Naive B cell (primary cell): ENCODE measurements around the gene EPM2AIP1. TPM values are rescaled to one million over a fixed set of nuclear protein-coding genes. Genes with fewer than 3 reads are reported as not detected.
A peak's percentile ranks its signal among the peaks of the same experiment; 100 is the strongest.
"Not testable (repeated sequence)": the region's sequence is repeated elsewhere in the genome, so short reads cannot be mapped to it uniquely, and the experiment has no call there.

ENCODE experiments used
- ATAC-seq, 2 donors: fragments of 150-1000 bp; cut with Tn5 transposase; 2 replicates each; pipeline ENCODE4 v1.10.0; 2021; ENCODE audit warnings: low read depth in 2 of 2, mild to moderate bottlenecking in 2 of 2, moderate library complexity in 2 of 2
- DNase-seq: peaks from one replicate; pipeline ENCODE4 v3.0.0; 2022
- H3K27ac Mint-ChIP-seq, 6 donors: one replicate each; pipeline ENCODE4 v1.8.0; 2020 to 2022; ENCODE audit warnings: mild to moderate bottlenecking in 6 of 6, mixed read lengths in 6 of 6, moderate library complexity in 5 of 6, inconsistent platforms in 2 of 6
- H3K27me3 Mint-ChIP-seq, 3 donors: one replicate each; pipeline ENCODE4 v1.8.0; 2021 to 2022; ENCODE audit warnings: mixed read lengths in 3 of 3, mild to moderate bottlenecking in 1 of 3
- H3K36me3 Mint-ChIP-seq, 2 donors: one replicate each; pipeline ENCODE4 v1.8.0; 2020 to 2022; ENCODE audit warnings: mixed read lengths in 2 of 2, inconsistent platforms in 1 of 2, mild to moderate bottlenecking in 1 of 2
- H3K4me1 Mint-ChIP-seq, 3 donors: one replicate each; pipeline ENCODE4 v1.8.0; 2020 to 2022; ENCODE audit warnings: mixed read lengths in 3 of 3, inconsistent platforms in 1 of 3, mild to moderate bottlenecking in 1 of 3, moderate library complexity in 1 of 3
- H3K4me3 Mint-ChIP-seq, 8 donors: one replicate each; pipeline ENCODE4 v1.8.0; 2020 to 2022; ENCODE audit warnings: mild to moderate bottlenecking in 8 of 8, mixed read lengths in 8 of 8, moderate library complexity in 8 of 8, inconsistent platforms in 2 of 8
- H3K9me3 Mint-ChIP-seq, 7 donors: one replicate each; pipeline ENCODE4 v1.8.0; 2020 to 2022; ENCODE audit warnings: mixed read lengths in 7 of 7, mild to moderate bottlenecking in 5 of 7, inconsistent platforms in 2 of 7, moderate library complexity in 1 of 7
- polyA plus RNA-seq, 6 donors: library from polyadenylated mRNA; unstranded; fragments of 300-500 nt; fragmentation: Illumina TruSeq; gene quantifications; one replicate each; pipeline ENCODE4 v1.2.3, GENCODE V29; 2021; ENCODE audit warnings: low read depth in 6 of 6

Gene EPM2AIP1
- polyA plus RNA-seq, 6 donors from 2014 or later, result 6.9 to 13.7 (median 7.4) TPM

DNA sequence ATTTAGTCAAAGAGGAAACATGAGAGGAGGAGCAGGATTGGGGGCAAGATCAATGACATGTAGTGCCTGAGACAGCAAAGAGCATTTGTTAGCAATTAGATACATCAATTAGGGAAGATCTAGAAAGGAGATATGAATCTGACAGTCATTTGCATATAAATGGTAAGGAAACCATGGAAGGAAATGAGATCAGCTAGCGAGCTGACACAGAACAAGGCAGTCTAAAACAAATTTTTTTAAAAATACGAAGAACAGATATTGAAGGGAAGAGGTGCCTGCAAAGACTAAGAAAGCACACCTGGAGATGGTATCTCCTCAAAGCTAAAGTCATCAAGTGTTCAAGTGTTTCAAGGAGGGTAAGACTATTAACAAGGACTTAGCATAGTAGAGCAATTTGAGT lies 4.6 kb downstream of the EPM2AIP1 start:
- Mint-ChIP-seq H3K27ac (peak overlapping the region in 5 of 6 donors; percentile 49 to 85 (median 75)), H3K9me3 (peaks cover 0 to 2% (median 0%) of the 10 kb centered on the region in 7 donors), H3K36me3 (peaks cover 10 to 15% of the 10 kb centered on the region in 2 donors), H3K4me3 (peak overlapping the region; percentile 41 to 76 (median 58)), H3K4me1 (peaks cover 16 to 30% (median 25%) of the 10 kb centered on the region in 3 donors), H3K27me3 (no peaks in the 10 kb centered on the region)
- no peak for ATAC-seq
- DNase-seq, result peak; percentile 51

GRCh38 chr3:36981006-36981405 lies 11.9 kb downstream of the EPM2AIP1 start:
- peaks cover 2 to 14% (median 6%) of the 10 kb centered on the region in 7 donors for H3K9me3 Mint-ChIP-seq
- no peak overlapping the region for H3K4me3 Mint-ChIP-seq
- no peaks in the 10 kb centered on the region for H3K27me3 Mint-ChIP-seq
- H3K36me3 Mint-ChIP-seq, result peaks cover 15 to 17% of the 10 kb centered on the region in 2 donors
- no peak overlapping the region for H3K27ac Mint-ChIP-seq
- no peak for DNase-seq
- no peaks in the 10 kb centered on the region for H3K4me1 Mint-ChIP-seq
- no peak for ATAC-seq

DNA sequence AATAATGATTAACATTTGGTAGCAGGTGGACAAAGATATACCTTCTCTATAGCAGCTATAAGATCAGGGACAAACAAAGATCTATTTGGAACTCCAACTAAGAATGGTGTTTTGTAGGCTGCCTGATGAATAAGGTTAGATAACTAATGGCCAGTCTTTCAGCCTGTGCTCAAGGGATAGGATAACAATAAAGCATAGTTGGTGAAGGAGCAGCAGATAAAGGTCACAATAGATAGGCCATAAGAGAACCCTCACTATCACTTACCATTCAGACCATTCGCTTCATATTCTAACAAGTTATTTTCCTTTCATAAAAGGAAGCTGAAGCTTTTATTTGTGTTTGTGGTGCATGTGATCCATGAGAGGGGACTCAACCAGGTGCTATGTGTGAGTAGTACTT lies 19.8 kb downstream of the EPM2AIP1 start:
- ATAC-seq (no peak), DNase-seq (no peak)
- H3K4me3 Mint-ChIP-seq, result no peak overlapping the region
- no peaks in the 10 kb centered on the region for H3K27me3 Mint-ChIP-seq
- H3K36me3 Mint-ChIP-seq, result no peaks in the 10 kb centered on the region
- peaks cover 0 to 5% (median 0%) of the 10 kb centered on the region in 7 donors for H3K9me3 Mint-ChIP-seq
- peak overlapping the region in 1 of 6 donors; percentile 20 for H3K27ac Mint-ChIP-seq
- H3K4me1 Mint-ChIP-seq, result peaks cover 20 to 22% (median 20%) of the 10 kb centered on the region in 3 donors

GRCh38 chr3:36972163-36972562 lies 20.8 kb downstream of the EPM2AIP1 start:
- Mint-ChIP-seq H3K27me3 (no peaks in the 10 kb centered on the region), H3K4me3 (no peak overlapping the region), H3K27ac (no peak overlapping the region), H3K36me3 (no peaks in the 10 kb centered on the region), H3K9me3 (no peaks in the 10 kb centered on the region), H3K4me1 (peaks cover 20 to 22% (median 20%) of the 10 kb centered on the region in 3 donors)
- ATAC-seq (no peak), DNase-seq (no peak)

DNA sequence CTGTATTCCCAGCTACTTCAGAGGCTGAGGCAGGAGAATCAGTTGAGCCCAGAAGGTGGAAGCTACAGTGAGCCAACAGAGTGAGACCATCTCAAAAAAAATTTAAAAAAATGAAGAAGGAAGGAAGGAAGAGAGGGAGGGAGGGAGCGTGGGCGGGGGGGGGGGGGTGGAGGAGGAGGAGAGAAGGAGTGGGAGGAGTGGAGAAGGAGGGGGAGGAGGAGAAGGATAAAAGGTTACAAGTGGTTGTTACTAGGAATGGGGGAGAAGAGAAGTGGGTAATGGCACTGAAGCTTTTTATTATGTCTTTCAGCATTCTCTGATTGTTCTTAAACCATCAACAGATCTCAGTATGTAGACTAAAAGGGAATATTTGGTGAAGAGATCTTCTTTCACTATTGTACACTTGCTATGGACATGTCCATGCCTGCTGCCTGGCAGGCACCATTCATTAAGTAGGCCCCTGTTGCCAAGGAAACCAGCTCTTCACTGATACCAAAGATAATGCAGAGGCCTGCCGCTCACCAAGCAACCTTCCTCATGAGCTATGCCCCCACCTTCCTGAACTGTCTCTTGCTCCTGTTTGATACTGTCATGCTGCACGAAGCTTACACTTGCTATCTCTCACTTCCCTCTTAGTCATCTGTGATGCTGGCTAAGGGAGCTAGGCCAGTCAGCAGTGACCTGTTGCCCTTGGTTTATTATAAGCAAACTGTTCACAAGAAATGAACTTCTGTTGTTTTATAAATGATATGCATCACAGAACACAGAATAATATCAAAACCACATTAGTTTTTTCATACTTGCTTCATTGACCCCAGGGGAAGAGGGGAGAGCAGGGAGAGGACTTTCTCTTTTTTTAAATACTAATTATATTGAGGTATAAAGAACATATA lies 23.1 kb downstream of the EPM2AIP1 start:
- ATAC-seq (peak; percentile 97 to 99), DNase-seq (peak; percentile 69)
- Mint-ChIP-seq H3K27ac (peak overlapping the region; percentile 87 to 98 (median 96)), H3K4me3 (peak overlapping the region in 6 of 8 donors; percentile 25 to 73 (median 67)), H3K27me3 (no peaks in the 10 kb centered on the region), H3K9me3 (no peaks in the 10 kb centered on the region), H3K36me3 (no peaks in the 10 kb centered on the region), H3K4me1 (peaks cover 28 to 31% (median 28%) of the 10 kb centered on the region in 3 donors)

DNA sequence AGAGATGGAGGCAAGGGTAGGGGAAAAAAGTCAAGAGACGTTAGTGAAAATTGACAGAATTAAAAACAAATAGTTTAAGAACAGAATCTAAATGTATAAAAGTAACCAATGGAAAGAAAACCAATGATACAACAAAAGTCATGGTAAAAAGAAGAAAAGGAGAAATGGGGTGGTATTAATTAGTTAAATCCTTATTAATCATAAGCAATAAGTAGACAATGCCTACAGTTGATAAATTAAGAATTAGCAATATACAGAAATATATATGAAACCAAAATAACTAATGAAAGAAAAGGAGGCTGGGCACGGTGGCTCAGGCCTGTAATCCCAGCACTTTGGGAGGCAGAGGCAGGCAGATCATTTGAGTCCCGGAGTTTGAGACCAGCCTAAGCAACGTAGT lies 23.8 kb downstream of the EPM2AIP1 start:
- Mint-ChIP-seq H3K4me1 (peaks cover 29 to 36% (median 33%) of the 10 kb centered on the region in 3 donors), H3K9me3 (no peaks in the 10 kb centered on the region), H3K27ac (peak overlapping the region; percentile 39 to 98 (median 96)), H3K36me3 (no peaks in the 10 kb centered on the region), H3K4me3 (peak overlapping the region in 3 of 8 donors; percentile 25 to 56 (median 35)), H3K27me3 (no peaks in the 10 kb centered on the region)
- no peak for ATAC-seq
- DNase-seq, result no peak

GRCh38 chr3:36965440-36965839 lies 27.5 kb downstream of the EPM2AIP1 start:
- DNase-seq, result no peak
- H3K4me1 Mint-ChIP-seq, result peaks cover 25 to 31% (median 29%) of the 10 kb centered on the region in 3 donors
- no peak for ATAC-seq
- H3K9me3 Mint-ChIP-seq, result no peaks in the 10 kb centered on the region
- peak overlapping the region in 1 of 6 donors; percentile 88 for H3K27ac Mint-ChIP-seq
- no peak overlapping the region for H3K4me3 Mint-ChIP-seq
- no peaks in the 10 kb centered on the region for H3K36me3 Mint-ChIP-seq
- H3K27me3 Mint-ChIP-seq, result no peaks in the 10 kb centered on the region

GRCh38 chr3:36964817-36965216 lies 28.1 kb downstream of the EPM2AIP1 start:
- ATAC-seq, result peak; percentile 60 to 64
- H3K4me1 Mint-ChIP-seq, result peaks cover 20 to 25% (median 24%) of the 10 kb centered on the region in 3 donors
- H3K9me3 Mint-ChIP-seq, result no peaks in the 10 kb centered on the region
- H3K27me3 Mint-ChIP-seq, result no peaks in the 10 kb centered on the region
- H3K4me3 Mint-ChIP-seq, result peak overlapping the region in 1 of 8 donors; percentile 21
- peak overlapping the region in 3 of 6 donors; percentile 16 to 88 (median 21) for H3K27ac Mint-ChIP-seq
- no peak for DNase-seq
- no peaks in the 10 kb centered on the region for H3K36me3 Mint-ChIP-seq

DNA sequence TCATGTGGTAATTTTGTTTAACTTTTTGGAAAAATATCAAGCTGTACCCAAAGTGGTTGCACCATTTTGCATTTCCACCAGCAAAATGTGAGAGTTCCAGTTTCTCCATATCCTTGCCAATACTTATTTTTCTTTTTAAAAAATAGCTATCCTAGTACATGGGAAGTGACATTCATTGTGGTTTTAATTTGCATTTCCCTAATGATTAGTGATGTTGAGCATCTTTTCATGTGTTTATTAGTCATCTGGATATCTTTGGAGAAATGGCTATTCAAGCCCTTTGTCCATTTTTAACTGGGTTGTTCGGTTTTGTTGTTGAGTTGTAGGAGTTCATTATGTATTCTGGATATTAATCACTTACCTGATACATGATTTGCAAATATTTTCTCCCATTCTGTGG lies 28.6 kb downstream of the EPM2AIP1 start:
- DNase-seq, result no peak

GRCh38 chr3:36963008-36963407 lies 29.9 kb downstream of the EPM2AIP1 start:
- not testable (repeated sequence) for H3K9me3 Mint-ChIP-seq, ATAC-seq, H3K27ac Mint-ChIP-seq, DNase-seq, H3K36me3 Mint-ChIP-seq, H3K27me3 Mint-ChIP-seq
- Mint-ChIP-seq H3K4me1 (peaks cover 9 to 22% (median 20%) of the 10 kb centered on the region in 3 donors), H3K4me3 (peak overlapping the region in 1 of 8 donors; percentile 21)

More for the DNA sequence above, 28.6 kb downstream of the EPM2AIP1 start:
- Mint-ChIP-seq H3K27ac (peak overlapping the region in 1 of 6 donors; percentile 16), H3K27me3 (no peaks in the 10 kb centered on the region), H3K9me3 (no peaks in the 10 kb centered on the region), H3K4me3 (no peak overlapping the region), H3K4me1 (peaks cover 16 to 20% (median 20%) of the 10 kb centered on the region in 3 donors), H3K36me3 (no peaks in the 10 kb centered on the region)
- ATAC-seq, result no peak

- no peak for ATAC-seq
- H3K27me3 Mint-ChIP-seq, result no peaks in the 10 kb centered on the region
- H3K9me3 Mint-ChIP-seq, result no peaks in the 10 kb centered on the region
- H3K36me3 Mint-ChIP-seq, result no peaks in the 10 kb centered on the region
- DNase-seq, result no peak
- peaks cover 9 to 22% (median 21%) of the 10 kb centered on the region in 3 donors for H3K4me1 Mint-ChIP-seq
- no peak overlapping the region for H3K4me3 Mint-ChIP-seq
- H3K27ac Mint-ChIP-seq, result no peak overlapping the region
Measured at GRCh38 chr3:36960502-36960901, 32.4 kb downstream of the EPM2AIP1 start.

GRCh38 chr3:36959821-36960220 lies 33.1 kb downstream of the EPM2AIP1 start:
- no peak for ATAC-seq

DNA sequence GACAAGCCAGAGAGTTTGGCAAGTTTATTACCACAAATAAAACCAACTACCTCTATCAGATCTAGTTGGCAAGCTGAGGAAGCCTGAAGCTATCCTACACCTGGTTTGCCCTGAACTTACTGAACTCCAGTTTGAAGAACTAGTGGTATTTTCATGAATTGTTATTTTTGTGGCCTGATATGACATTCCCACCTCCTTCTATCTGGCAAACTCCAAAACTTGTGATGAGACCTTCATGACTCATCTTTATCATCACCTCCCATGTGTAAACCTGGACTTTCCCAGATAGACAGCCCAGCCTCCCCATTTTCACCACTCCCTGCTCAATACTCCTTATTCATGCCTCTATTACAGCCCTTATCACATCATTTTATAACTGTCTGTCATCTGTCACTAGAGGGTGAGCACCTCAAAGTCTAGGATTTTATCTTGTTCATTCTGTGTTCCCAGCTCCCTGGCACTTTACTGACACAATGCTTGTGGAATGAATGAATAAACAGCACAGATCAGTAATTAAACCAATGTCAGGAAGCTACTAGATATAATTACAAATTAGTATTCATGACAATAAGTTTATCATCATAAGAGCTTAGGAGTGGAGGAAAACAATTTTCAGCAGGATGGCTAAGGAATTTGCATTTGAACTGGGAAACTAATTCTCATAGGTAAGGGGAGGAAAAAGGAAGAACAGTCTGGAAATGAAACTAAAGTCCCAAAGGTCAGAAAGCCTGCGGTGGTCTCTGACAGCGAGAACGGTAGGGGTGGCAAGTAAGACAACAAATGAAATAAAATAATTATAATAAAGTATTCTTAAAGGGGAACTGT lies 34.9 kb downstream of the EPM2AIP1 start:
- Mint-ChIP-seq H3K4me1 (peaks cover 0 to 11% (median 9%) of the 10 kb centered on the region in 3 donors), H3K27ac (no peak overlapping the region), H3K4me3 (no peak overlapping the region), H3K9me3 (no peaks in the 10 kb centered on the region), H3K36me3 (no peaks in the 10 kb centered on the region), H3K27me3 (no peaks in the 10 kb centered on the region)
- ATAC-seq (no peak), DNase-seq (no peak)

More at GRCh38 chr3:36959821-36960220, 33.1 kb downstream of the EPM2AIP1 start:
- H3K4me3 Mint-ChIP-seq, result no peak overlapping the region
- no peaks in the 10 kb centered on the region for H3K36me3 Mint-ChIP-seq
- peak overlapping the region in 1 of 6 donors; percentile 7 for H3K27ac Mint-ChIP-seq
- no peak for DNase-seq
- no peaks in the 10 kb centered on the region for H3K27me3 Mint-ChIP-seq
- no peaks in the 10 kb centered on the region for H3K9me3 Mint-ChIP-seq
- H3K4me1 Mint-ChIP-seq, result peaks cover 2 to 17% (median 15%) of the 10 kb centered on the region in 3 donors
